ENCODE data around the gene HAAO. TPM values are rescaled to one million over a fixed set of nuclear protein-coding genes. Genes with fewer than 3 reads are reported as not detected.

Gene HAAO
- total and polyA plus RNA-seq, 7 donors, result 0.78 to 4.9 (median 0.93) TPM

DNA sequence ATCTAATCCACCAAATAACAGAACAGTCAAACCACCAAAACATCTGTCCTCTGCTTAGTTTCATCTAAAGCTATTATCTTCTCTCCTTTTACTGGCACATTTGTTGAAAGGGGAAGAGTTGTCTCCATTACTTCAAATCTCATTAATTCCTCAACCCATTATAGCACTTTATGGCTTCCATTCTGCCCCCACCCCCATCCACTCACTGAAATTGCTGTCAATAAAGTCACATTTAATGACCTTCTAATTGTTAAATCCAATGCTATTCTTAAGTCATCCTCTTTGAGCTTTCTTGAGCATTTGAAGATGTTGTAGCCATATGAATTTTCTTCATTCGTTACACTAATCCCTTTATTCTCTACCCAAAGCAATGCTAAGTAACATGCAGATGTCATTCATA is 33.6 kb downstream of the HAAO start:
- H3K9me3 ChIP-seq, result no peaks in the 10 kb centered on the region
- TF ChIP-seq, protein P1, sequence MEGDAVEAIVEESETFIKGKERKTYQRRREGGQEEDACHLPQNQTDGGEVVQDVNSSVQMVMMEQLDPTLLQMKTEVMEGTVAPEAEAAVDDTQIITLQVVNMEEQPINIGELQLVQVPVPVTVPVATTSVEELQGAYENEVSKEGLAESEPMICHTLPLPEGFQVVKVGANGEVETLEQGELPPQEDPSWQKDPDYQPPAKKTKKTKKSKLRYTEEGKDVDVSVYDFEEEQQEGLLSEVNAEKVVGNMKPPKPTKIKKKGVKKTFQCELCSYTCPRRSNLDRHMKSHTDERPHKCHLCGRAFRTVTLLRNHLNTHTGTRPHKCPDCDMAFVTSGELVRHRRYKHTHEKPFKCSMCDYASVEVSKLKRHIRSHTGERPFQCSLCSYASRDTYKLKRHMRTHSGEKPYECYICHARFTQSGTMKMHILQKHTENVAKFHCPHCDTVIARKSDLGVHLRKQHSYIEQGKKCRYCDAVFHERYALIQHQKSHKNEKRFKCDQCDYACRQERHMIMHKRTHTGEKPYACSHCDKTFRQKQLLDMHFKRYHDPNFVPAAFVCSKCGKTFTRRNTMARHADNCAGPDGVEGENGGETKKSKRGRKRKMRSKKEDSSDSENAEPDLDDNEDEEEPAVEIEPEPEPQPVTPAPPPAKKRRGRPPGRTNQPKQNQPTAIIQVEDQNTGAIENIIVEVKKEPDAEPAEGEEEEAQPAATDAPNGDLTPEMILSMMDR (IDR thresholded peaks at IDR 0.05), result no peak
- H3K27me3 ChIP-seq (ENCODE audit: insufficient read depth in 3 of 3, low read length in 2 of 3), result no peaks in the 10 kb centered on the region
- WGBS, 3 donors, result 95 to 100% (median 99%) methylated on average over 1 of the region's 1 CpG
- peaks cover 16% of the 10 kb centered on the region for H3K4me1 ChIP-seq
- H3K4me3 ChIP-seq, result no peak overlapping the region
- intact Hi-C loops (cut with DNase I), result loop anchor here in 1 of 2 donors (5.0 kb wide), 1 partner anchor 44 kb away; no protein-coding TSS in a partner anchor
- DNase-seq (no peak), ATAC-seq (no peak)
- no peak overlapping the region for H3K27ac ChIP-seq
- H3K36me3 ChIP-seq (ENCODE audit: insufficient read depth in 1 of 2, low read depth in 1 of 2), result peaks cover 0 to 3% of the 10 kb centered on the region in 2 donors

DNA sequence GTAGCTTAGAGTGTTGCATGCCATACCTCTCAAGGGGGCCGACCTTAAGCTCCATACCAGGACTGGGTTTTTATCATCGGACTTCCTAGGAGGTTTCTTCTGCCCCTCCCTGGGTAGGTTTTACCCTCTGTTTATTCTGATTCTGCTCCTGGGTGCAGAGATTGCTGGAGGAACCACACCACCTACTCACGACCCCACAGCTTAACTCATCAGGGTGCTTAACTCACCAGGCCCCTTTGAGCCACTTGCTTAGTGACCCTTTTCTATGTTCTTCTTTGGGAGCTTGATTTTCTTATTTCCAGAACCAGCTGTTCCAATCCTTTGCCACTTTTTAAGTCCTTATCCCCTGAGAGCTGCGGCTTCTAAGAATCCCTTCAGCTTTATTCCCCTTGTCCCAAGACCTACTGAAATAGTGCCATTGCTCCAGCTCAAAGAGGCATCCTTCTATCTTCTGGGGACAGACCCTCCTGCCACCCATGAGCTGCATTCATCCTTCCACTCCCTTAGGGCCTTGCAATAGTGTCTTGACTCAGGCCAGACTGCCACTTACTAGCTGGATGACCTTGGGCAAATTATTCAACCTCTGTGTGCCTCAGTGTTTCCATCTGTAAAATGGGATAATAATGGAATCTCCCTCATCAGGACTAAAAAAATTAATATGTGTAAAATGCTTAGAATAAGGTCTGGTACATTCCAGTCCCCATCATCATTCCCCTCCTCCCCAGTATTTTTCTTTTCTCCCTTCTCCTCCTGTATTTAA is 34.2 kb downstream of the HAAO start:
- Histone ChIP-seq H3K27ac (no peak overlapping the region), H3K36me3 (ENCODE audit: insufficient read depth in 1 of 2, low read depth in 1 of 2) (peaks cover 0 to 3% of the 10 kb centered on the region in 2 donors), H3K4me1 (peaks cover 21% of the 10 kb centered on the region), H3K27me3 (ENCODE audit: insufficient read depth in 3 of 3, low read length in 2 of 3) (no peaks in the 10 kb centered on the region), H3K4me3 (no peak overlapping the region), H3K9me3 (no peaks in the 10 kb centered on the region)
- ATAC-seq, result no peak
- intact Hi-C loops (cut with DNase I), result loop anchor here in 1 of 2 donors (5.0 kb wide), 1 partner anchor 44 kb away; no protein-coding TSS in a partner anchor
- DNase-seq, result no peak
- TF ChIP-seq, protein P1 (IDR thresholded peaks at IDR 0.05), result no peak
- 78 to 91% (median 90%) methylated on average over 4 of the region's 4 CpGs for WGBS, 3 donors

DNA sequence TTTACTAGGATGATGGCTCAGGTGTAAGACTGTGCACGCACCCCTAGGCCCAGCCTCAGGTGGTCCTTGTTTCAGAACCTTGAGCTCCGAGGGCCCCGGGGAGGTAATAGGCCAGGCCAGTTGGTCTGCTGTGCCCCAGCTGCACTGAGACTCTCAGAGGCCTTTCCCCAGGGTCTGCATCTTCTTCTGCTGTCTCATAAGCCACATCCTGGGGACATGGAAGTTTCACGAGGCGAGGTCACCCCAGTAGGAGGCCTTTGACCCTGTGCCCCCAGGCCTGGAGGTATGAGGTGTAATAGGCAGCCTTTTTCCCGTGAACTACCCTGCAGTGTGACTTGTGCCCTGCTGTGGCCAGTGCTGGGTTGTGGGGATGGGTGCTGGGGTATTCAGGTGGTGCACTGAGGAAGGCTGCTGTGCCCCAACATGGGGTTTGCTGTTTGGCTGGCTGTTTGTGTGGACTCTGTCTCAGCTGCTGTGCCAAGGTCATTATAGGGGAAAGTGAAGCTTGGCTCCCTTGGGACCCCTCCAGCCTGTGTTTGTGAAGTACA is 35.3 kb downstream of the HAAO start:
- H3K27ac ChIP-seq, result no peak overlapping the region
- no peaks in the 10 kb centered on the region for H3K9me3 ChIP-seq
- peaks cover 0 to 3% of the 10 kb centered on the region in 2 donors for H3K36me3 ChIP-seq (ENCODE audit: insufficient read depth in 1 of 2, low read depth in 1 of 2)
- no peak for DNase-seq
- no peak for ATAC-seq
- TF ChIP-seq, protein P1 (IDR thresholded peaks at IDR 0.05), result no peak
- H3K27me3 ChIP-seq (ENCODE audit: insufficient read depth in 3 of 3, low read length in 2 of 3), result no peaks in the 10 kb centered on the region
- WGBS, 3 donors, result 68 to 86% (median 73%) methylated on average over 6 of the region's 6 CpGs
- intact Hi-C loops (cut with DNase I), result loop anchor here in 1 of 2 donors (5.0 kb wide), 1 partner anchor 45 kb away; no protein-coding TSS in a partner anchor
- no peak overlapping the region for H3K4me3 ChIP-seq
- peaks cover 25% of the 10 kb centered on the region for H3K4me1 ChIP-seq

DNA sequence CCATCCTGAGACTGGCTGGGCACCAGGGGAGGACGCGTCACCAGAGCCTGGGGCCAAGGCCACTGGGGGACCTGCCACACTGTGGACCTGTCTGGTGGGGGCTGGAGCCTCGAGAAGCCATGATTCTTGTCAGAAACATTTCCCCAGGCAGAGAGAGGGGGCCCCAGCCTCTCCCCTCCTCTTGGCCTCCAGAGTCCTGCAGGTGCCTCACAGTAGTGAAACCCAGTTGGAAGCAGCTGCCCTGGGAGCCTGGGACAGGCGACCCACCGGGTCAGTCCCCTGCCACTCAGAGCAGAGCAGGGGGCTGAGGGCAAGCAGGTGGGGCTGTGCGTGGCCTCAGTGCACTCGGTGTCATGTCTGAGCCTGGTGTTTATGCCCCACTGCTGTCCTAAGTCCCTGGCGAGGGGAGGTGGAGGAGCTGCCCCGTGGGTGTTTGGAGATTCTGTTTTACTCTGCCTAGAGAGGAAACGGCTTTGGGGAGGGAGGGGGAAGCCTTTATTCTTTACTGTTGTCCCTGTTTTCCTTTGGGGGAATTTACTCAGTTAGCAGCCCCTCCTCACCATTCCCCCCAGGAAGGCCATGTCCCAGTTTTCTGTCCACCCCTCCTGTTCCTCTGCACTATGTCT is 36.1 kb downstream of the HAAO start:
- intact Hi-C loops (cut with DNase I), result loop anchor here in 1 of 2 donors (5.0 kb wide), 1 partner anchor 46 kb away; no protein-coding TSS in a partner anchor
- Histone ChIP-seq H3K36me3 (ENCODE audit: insufficient read depth in 1 of 2, low read depth in 1 of 2) (peaks cover 0 to 3% of the 10 kb centered on the region in 2 donors), H3K27ac (peak overlapping the region; percentile 91), H3K4me1 (peaks cover 25% of the 10 kb centered on the region), H3K9me3 (no peaks in the 10 kb centered on the region), H3K4me3 (no peak overlapping the region), H3K27me3 (ENCODE audit: insufficient read depth in 3 of 3, low read length in 2 of 3) (no peaks in the 10 kb centered on the region)
- ATAC-seq (no peak), DNase-seq (no peak)
- TF ChIP-seq, protein P1 (IDR thresholded peaks at IDR 0.05), result no peak
- WGBS, 3 donors, result 67 to 77% (median 70%) methylated on average over 10 of the region's 10 CpGs
